H7 (cell line): ENCODE data around the gene PDXDC1. TPM values are rescaled to one million over a fixed set of nuclear protein-coding genes. Genes with fewer than 3 reads are reported as not detected.
A peak's percentile ranks its signal among the peaks of the same experiment; 100 is the strongest.
"Not testable (repeated sequence)": the region's sequence is repeated elsewhere in the genome, so short reads cannot be mapped to it uniquely, and the experiment has no call there.

ENCODE experiments used
- DNase-seq: peaks from one replicate; pipeline ENCODE4 v3.0.0; 2012
- H3K27me3 ChIP-seq: 2 replicates; pipeline ENCODE4 v1.6.0; 2011; ENCODE audit warnings: mild to moderate bottlenecking, low read length; ENCODE audit not compliant: control insufficient read depth, insufficient read depth
- H3K36me3 ChIP-seq: replicated peaks from 2 replicates; pipeline ENCODE4 v1.5.1; 2011; ENCODE audit warnings: low read length; ENCODE audit not compliant: control insufficient read depth, insufficient read depth
- H3K4me3 ChIP-seq: 2 replicates; pipeline ENCODE4 v1.5.1; 2011; ENCODE audit warnings: low read depth, mild to moderate bottlenecking, control low read depth, low read length, moderate library complexity; ENCODE audit not compliant: insufficient read depth
- total RNA-seq: library from RNA; depleted of rRNA; stranded (reverse); fragments of >200 nt; shearing (Covaris generic); gene quantifications from 2 replicates; pipeline ENCODE4 v1.2.3, GENCODE V29; 2014

PDXDC1 gene
- total RNA-seq, 1 experiment from 2014 or later = 67.5 TPM

DNA sequence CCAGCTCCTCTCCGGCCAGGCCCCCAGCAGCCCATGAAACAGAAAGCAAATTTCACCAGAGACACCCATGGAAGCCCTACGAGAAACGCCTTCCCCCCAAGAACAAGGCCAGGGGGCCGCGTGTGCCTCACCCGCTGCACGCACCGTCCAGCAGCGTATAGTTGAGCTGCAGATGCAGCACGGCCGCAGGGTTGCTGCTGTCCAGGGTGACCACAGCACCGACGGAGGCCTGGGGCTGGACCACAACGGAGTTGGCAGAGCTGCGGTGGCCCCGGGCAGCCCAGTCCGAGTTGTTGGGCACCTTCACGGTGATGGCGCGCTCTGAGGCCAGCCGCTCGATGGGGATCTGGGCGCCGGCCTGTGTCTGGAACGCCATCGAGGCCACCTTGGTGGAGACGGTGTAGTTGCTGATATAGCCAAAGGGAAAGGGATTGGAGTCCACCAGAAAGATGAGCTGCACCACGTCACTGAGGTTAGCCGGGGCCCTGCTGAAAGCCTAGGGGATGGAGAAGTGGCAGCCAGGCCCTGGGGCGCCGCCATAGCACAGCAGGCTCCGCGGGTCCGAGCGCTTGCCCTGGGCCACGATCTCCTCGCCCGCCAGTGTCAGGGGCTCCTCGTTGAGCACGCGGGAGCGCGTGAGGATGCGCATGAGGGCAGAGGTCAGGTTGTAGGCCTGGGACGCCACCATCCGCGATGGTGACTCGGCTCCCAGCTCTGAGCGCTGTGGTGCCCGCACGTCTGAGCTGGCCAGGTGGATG lies 156.3 kb downstream of the PDXDC1 start:
- H3K36me3 ChIP-seq, DNase-seq, H3K4me3 ChIP-seq, H3K27me3 ChIP-seq: not testable (repeated sequence)

DNA sequence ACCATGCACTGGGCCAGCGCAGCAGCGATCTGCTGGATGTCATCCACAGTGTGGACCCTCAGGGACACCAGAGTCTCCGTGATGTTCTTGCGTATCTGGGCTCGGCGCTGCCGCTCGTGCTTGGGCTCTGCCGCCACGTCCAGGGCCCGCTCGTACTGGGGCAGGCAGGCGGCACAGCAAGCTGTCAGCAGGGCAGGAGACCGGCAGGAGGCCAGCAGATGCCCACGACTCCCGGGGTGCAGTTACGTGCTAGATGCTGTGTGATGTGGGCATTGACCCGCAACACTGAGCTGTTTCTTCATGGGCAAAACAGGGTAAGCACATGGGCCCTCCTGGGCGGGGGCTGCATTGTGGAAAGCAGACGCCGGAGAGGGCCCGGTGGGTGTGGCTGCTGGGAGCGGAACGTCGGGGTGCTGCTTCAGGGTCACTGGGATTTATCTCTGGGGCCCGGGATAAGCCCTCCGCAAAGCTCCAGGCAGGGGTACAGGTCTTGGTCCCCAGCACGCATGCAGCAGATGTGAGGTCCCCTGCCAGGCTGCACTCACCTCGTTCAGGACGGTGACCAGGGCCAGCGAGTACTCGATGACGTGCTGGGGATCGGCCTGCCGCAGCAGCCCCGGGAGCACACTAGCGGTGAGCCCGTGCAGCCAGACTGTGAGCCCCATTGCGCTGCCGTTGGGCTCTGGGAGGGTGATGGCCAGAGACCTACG lies 158.0 kb downstream of the PDXDC1 start:
- DNase-seq, H3K36me3 ChIP-seq, H3K4me3 ChIP-seq, H3K27me3 ChIP-seq: not testable (repeated sequence)

DNA sequence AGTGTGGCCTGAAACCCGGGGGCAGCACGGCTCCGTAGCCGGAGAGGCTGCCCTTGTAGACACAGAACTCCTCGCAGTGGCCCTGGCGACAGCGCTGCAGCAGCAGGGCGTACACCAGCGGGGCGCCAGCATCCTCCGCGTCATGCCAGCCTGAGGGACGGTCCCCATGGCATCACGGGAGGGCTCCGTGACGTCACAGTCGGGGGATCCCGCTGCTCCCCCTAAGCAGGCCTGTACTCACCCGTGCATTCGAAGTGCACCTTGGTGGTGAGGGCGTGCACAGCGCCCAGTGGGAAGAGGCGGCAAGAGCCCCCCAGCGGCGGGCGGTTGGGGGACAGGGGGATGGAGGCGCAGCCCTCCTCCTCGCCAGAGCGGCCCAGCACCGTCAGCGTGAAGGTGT lies 158.7 kb downstream of the PDXDC1 start:
- H3K36me3 ChIP-seq, DNase-seq, H3K27me3 ChIP-seq, H3K4me3 ChIP-seq: not testable (repeated sequence)

DNA sequence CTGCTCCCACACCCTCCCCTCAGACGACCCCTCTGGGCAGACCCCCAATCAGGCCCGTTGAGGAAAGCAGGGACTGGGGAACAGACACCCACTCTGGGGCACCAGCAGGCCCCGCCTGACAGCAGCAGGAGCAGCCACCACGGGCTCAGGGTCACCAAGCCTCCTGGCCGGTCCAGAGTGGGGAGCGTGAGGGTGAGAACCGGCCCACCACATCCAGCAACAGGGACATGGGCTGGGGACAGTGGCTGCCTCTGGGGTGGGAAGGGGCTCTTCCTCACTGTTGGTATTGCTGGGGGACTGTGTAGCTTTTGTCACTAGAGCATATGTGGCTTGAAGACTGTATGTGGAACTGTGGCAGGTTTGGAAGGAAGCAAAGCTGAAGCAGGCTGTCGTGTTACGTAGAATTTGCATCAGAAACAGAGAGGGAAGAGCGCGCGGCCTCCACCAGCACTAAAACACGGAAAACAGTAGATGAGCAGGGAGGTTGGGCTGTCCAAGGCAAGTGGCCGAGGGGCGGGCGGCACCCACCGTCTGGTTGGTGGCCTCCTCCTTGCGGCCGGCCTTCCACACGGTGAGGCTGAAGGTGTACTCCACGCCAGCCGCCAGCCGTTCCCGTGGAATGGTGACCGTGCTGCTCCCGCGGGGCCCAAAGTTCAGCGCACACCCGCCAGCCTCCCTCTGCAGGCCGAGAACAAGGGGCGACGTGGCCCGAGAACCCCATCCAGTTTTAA lies 160.1 kb downstream of the PDXDC1 start:
- not testable (repeated sequence) for H3K36me3 ChIP-seq, H3K4me3 ChIP-seq, DNase-seq, H3K27me3 ChIP-seq

DNA sequence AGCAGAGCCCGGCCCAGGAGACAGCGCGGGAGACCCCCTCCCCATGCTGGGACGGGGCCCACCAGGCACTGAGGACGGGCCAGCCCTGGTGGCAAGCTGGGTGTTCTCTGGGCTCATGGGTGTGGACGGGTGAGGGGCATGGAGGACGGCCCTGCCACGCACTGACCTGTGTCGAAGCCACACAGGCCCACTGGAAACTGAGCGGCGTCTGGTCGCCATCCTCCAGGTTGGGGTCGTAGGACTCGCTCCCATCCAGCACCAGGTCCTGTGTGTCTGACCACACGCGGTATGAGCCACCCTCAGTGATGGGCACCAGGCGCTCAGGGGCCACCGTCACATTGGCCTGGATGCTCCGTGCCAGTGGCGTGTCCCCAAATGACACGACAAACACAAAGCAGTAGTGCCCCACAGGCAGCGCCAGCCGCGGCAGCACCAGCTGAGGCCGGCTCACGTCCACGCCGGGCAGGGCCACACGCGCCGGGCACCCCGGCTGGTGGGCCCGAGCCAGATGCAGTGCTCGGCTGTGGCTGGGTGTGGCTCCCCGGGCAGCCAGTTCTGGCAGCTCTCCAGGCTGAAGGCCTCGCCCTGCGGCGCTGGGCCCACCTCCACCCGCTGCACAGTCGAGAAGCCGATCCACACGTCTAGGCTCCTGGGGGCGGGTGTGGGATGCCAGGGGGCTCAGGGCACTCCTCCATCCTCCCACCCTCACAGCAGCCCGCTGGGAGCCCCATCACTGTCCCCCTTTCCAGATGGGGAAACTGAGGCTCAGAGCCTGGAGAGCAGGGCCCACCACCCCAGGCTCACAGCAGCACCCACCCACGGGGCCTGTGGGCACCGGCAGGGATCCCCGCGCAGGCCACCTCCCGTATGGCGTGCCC lies 160.9 kb downstream of the PDXDC1 start:
- DNase-seq, H3K27me3 ChIP-seq, H3K4me3 ChIP-seq, H3K36me3 ChIP-seq: not testable (repeated sequence)

DNA sequence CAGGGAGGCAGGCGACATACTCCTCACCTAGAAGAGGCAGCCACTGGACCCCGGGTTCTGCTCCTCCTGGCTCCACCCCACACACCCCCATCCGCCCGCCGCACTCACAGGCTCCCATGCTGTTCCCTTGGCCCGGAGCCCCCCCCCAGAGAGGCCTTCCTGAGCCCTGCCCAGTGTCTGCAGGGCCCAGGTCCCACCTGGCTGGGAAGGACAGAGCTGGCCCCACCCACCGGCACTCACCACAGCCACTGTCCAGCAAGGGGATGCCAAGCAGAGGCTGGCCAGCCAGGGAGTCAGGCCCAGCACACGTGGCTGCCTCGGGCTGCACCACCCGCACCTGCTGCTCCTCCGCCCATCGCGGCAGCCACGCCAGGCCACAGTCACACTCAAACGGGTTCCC lies 162.7 kb downstream of the PDXDC1 start:
- not testable (repeated sequence) for H3K27me3 ChIP-seq, H3K36me3 ChIP-seq, H3K4me3 ChIP-seq, DNase-seq

DNA sequence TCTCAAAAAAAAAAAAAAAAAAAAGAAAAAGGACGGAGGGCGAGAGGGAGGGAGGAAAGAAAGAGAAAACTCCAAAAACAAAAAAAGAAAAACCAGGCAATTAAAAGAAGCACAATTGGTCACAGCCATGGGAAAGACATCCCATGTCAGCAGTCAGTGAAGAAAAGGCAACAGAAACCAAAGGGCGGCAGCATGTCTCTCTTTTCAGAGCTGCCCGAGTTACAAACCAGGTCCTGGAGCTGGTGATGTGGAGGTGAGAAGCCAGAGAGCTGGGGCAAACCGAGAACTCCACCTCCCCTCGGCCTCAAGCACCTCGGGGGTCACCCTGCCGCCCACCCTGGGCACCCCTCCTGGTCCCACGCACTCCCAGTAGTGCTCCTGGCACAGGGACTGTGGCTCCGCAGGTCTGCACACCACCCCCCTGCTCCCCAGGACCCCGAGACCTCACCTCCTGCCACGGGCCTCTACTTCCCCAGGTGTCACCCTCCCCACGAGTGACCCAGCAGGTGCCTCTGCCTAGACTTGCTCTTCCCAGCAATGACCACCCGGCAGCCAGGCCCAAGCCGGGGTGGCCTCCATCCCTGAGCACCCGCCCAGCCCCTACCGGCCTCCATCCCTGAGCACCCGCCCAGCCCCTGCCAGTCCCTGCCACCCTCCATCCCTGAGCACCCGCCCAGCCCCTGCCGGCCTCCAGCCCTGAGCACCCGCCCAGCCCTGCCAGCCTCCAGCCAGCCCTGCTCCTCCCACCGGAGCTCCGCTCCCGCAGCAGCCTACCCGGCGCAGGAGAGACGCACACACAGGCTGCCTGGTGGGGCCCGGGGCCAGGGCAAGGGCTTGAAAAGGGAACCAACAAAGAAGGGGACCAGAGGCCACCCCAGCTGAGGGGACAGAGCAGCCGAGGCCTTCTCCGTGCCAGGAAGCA lies 165.9 kb downstream of the PDXDC1 start:
- H3K36me3 ChIP-seq, H3K27me3 ChIP-seq, H3K4me3 ChIP-seq: not testable (repeated sequence)
- peak; percentile 36 for DNase-seq

DNA sequence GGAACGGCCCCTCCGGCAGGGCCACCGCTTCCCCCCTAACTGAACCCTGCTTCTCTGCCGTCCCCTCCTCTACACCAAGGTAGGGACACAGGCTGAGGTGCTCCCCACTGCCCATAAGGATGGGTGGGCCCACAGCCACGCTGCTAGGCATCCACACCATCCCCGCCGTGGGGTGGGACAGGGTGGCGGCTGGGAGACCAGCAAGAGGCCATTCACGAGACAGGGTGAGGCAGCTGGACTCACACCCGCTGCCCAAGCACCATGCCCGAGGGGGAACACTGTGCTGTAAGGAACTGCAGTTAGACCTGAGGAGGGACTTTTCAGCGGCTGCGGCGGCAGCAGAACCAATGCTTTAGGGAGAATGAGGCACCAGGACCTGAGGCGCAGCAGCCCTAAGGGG lies 166.8 kb downstream of the PDXDC1 start:
- H3K36me3 ChIP-seq = no peaks in the 10 kb centered on the region
- DNase-seq = no peak
- no peaks in the 10 kb centered on the region for H3K27me3 ChIP-seq
- H3K4me3 ChIP-seq = no peak overlapping the region

DNA sequence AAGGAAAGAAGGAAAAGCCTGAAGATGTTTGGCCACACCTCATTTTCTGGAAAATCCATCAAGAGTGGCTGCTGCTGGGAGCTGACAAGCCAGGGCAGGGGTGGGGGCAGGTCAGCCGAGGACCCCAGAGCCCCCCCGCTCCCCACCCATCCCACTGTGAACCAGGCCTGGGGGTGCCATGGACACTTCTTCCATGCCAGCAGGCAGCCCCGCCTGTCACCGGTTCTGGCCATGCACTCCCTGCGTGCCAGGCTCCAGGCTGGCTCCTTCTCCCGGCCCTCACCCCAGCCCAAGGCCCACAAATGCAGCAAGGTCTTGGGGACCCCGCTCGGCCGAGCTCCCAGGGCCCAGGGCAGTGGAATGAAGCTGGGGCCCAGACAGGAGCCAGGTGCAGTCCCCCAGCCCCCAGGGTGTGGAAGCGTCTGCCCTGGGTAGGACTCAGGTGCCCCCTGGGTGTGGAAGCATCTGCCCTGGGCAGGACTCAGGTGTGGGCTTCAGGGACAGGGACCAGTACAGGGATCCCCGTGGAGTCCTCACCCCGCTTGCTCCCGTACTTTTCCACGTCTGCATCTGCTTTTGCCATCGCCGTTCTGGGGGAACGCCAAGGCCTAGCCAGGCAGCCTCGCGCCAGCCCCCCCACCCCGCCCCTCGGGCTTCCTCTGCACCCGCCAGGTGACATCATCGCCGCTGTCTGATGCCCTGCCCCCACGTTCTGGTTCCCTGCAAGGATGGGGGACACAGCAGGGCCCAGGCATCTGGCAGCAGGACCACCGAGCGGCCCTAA lies 167.5 kb downstream of the PDXDC1 start:
- H3K4me3 ChIP-seq, H3K27me3 ChIP-seq, H3K36me3 ChIP-seq: not testable (repeated sequence)
- peak; percentile 8 for DNase-seq

DNA sequence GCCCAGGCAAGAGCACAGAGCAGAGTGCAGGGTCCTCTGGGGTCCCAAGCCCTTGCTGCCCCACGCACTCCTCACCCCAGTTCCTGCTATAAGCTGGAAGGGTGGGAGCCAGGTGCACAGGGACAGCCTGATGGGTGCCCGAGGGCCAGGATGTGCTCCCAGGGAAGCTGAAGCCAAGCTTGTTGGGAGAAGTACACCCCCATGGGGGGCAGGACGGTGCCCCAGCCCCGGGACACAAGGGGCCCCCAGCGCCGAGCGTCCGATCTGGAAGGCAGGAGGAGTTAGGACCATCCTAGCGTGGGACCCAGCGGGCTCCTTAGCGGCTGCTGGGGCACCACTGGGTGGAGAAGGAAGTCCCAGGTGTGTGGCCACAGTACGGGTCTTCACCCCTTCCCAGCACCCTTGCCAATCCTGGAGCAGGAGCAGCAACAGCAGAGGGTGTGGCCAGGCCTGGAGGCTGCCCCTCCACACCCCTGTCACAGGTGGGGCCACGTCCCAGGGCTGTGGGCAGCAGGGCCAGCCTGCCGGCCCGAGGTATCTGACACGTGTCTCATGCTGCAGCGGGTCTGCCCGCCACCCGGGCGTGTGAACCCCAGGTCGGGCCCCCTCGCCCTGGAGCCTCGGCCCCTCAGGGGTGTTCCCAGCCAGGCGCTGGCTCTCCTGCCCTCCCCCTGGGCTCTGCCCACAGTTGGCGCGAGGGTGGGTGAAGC lies 168.2 kb downstream of the PDXDC1 start:
- not testable (repeated sequence) for H3K27me3 ChIP-seq, H3K4me3 ChIP-seq, H3K36me3 ChIP-seq
- peak; percentile 6 for DNase-seq

DNA sequence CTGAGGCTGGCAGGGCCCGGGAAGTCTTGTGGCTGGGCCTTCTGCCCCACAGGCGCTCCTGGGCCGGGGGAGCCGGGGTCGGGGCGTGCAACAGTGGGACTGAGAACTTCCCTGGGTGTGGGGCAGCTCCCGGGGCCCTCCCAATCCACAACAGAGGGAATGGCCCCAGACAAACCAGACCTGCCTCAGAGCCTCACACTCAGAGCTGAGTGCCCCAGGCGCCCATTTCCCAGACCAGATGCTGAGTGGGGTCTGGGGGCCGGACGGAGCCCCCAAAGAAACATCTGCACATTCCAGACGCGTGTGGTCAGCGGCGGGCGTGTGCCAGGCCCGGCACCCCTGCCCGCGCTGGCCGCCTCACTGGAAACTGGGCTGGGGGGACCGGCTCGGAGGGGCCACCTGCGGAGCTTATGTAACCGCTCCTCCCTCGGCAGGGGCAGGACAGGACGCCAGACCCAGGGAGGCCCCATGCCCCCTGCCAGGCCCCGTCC lies 168.8 kb downstream of the PDXDC1 start:
- H3K27me3 ChIP-seq, H3K36me3 ChIP-seq, H3K4me3 ChIP-seq: not testable (repeated sequence)
- DNase-seq = peak; percentile 44

DNA sequence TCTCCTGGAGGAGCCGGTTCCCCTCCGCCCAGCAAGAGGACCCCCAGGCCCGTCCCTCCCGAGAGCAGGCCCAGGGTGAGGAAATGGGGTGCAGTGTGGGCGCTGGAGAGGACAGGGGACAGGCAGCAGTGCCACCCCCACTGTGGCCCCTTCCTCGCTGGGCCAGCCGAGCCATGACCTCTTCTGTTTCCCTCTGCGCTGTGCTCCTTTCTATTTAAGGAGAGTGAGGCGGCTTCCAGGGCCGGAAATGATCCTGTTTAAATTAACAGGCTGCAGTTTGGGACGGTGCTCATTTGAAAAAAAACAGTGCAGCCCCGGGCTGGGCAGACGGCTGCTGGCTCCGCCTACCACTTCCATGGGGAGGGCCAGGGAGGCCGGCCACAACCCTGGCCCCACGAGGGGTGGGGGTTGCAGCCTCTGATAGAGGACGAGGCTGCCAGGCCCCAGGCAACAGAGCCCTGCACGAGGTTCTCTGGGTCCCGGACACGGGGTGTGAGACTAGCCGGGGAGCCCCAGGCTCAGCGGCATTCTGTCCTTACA lies 169.3 kb downstream of the PDXDC1 start:
- H3K4me3 ChIP-seq, H3K27me3 ChIP-seq: not testable (repeated sequence)
- peak; percentile 61 for DNase-seq

More for the DNA sequence above, 169.3 kb downstream of the PDXDC1 start:
- H3K36me3 ChIP-seq = not testable (repeated sequence)
